ENCODE results near the gene OMA1. TPM values are rescaled to one million over a fixed set of nuclear protein-coding genes. Genes with fewer than 3 reads are reported as not detected.

The OMA1 gene
- total RNA-seq (ENCODE audit: low replicate concordance), result 22.9 and 30.7 TPM in 2 replicates

DNA sequence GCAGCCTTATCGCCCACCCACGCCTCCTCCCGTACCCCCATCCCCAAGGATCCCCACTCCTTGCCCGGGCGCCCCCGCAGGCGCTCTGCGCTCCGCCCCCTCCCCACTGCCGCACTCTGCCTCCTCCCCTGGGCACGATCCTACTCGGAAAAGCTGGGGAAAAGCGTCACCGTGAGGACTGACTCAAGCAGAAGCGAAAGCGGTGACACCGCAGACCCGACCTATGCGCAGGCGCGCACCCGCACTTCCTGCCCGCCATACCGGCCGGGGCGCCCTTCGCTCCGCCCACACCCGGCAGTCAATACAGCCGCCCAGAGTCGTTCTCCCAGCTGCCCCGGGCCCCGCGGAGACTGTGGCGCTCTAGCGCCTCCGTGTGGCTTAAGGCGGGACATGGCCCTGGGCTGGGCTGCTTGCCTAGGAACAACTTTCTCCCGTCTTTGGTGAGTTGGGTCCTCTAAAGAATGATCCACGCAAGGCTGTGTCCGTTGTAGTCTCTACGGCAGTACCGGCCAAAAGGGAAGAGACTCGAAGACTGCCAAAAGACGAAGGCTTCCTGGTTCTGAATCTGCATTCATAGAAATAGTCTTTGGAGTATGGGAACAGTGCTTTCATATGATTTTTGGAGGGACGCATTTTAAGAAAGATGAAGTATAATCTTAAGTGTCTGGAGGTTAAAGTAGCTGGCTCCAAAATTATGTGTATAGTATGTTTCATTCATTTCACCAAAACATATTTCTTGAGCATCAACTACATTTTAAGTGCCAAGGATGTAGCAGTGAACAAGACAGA, at the start of gene OMA1:
Gene OMA1 (minus strand): TSS at position 207 of the 789 bp plus-strand sequence. CDS start 7,432 bp downstream, outside the sequence.
- H3K4me3 ChIP-seq (ENCODE audit: low read depth, low read length), result peak within 1 kb of the TSS; percentile 78
- TF ChIP-seq, protein P1, sequence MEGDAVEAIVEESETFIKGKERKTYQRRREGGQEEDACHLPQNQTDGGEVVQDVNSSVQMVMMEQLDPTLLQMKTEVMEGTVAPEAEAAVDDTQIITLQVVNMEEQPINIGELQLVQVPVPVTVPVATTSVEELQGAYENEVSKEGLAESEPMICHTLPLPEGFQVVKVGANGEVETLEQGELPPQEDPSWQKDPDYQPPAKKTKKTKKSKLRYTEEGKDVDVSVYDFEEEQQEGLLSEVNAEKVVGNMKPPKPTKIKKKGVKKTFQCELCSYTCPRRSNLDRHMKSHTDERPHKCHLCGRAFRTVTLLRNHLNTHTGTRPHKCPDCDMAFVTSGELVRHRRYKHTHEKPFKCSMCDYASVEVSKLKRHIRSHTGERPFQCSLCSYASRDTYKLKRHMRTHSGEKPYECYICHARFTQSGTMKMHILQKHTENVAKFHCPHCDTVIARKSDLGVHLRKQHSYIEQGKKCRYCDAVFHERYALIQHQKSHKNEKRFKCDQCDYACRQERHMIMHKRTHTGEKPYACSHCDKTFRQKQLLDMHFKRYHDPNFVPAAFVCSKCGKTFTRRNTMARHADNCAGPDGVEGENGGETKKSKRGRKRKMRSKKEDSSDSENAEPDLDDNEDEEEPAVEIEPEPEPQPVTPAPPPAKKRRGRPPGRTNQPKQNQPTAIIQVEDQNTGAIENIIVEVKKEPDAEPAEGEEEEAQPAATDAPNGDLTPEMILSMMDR (IDR thresholded peaks at IDR 0.05; ENCODE audit: insufficient read depth, low read length), result peak; percentile 98

DNA sequence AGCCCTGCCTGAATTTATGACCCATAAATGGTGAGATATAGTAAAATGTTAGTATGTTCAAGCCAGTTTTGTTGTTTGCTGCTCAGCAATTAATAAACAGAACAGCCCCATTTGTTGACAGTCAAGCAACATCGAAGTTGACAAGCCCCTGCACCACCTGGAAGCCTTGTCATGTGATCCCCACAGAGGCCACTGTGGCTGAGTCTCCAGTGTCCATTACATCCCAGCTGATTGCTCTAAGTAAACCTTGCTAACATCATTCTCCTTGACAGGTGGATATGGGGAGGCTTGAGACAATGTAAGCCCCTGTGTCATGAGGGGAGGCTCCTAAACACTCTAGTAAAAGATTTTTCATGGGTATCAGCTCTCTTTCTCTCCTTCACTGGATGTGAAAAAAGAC, 48.0 kb upstream of the OMA1 start:
- DNase-seq (ENCODE audit: low read depth), result no peak
- TF ChIP-seq, protein P1 (IDR thresholded peaks at IDR 0.05; ENCODE audit: insufficient read depth, low read length), result no peak
- H3K4me3 ChIP-seq (ENCODE audit: low read depth, low read length), result no peak overlapping the region

More for the DNA sequence above, at the start of gene OMA1:
- DNase-seq (ENCODE audit: low read depth), result peak; percentile 97

DNA sequence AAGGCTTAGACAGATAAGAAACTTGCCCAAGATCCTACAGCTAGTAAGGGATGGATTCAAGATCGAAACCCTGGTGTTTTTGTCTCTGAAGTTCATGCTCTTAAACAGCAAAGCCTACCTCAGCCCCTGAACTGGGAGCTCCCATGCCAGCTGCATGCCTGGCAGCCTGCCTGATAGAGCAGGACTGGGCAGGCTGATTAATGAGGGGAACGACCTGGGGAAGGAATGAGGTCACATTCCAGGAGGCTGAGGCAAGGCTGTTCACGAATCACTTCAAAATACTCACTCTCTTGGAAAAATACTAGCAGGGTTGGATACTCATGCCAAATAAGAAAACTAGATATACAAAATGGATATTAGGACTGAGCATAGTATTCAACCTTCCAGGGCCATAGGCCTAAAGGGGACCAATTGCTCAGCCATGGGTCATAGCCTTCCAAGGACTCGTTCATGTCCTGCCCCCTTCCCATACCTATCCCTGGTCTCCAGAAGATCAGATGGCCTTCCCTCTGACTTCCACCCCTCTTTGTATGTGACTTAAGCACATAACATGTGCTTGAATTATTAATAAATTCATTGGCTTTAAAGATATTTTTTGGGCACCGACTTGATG, 46.1 kb upstream of the OMA1 start:
- DNase-seq (ENCODE audit: low read depth), result peak; percentile 94
- TF ChIP-seq, protein P1 (IDR thresholded peaks at IDR 0.05; ENCODE audit: insufficient read depth, low read length), result no peak
- no peak overlapping the region for H3K4me3 ChIP-seq (ENCODE audit: low read depth, low read length)

DNA sequence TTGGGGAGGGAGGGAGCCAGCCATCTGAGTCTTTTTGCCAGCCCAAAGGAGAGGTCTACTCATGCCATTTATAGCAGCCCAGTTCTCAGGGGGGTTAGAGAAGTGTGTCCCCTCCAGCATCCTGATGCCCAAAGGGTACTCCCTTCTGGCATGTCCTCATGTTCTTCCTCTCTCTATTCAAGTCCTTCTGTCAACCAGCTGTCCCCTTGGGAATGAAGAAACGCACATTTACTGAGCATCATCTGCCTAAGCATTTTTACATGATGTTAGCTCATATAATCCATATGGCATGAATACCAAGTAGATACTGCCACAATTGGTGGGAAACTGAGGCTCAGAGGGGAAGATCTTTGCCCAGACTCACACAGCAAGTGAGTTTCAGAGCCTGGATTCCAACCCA, 45.3 kb upstream of the OMA1 start:
- TF ChIP-seq, protein P1 (IDR thresholded peaks at IDR 0.05; ENCODE audit: insufficient read depth, low read length), result no peak
- DNase-seq (ENCODE audit: low read depth), result no peak
- no peak overlapping the region for H3K4me3 ChIP-seq (ENCODE audit: low read depth, low read length)

DNA sequence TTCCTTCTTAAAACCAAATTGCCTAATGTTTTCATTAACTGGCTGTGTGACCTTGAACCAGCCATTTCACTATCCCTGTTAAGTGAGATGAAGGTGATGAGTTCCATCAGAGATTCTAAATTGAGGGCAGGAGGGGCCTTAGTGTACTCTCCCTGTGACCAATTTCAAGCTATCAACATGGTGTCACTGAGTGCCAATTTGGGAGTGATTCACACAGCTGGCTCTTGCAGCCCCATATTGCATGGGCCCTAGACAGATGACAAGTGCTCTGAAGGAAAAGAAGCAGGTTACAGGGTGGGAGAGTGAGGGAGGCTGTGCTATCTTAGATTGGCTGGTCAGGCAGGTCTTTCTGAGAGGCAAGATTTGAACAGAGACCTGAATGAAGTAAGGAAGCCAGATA, 43.5 kb upstream of the OMA1 start:
- no peak overlapping the region for H3K4me3 ChIP-seq (ENCODE audit: low read depth, low read length)
- TF ChIP-seq, protein P1 (IDR thresholded peaks at IDR 0.05; ENCODE audit: insufficient read depth, low read length), result no peak
- DNase-seq (ENCODE audit: low read depth), result no peak

DNA sequence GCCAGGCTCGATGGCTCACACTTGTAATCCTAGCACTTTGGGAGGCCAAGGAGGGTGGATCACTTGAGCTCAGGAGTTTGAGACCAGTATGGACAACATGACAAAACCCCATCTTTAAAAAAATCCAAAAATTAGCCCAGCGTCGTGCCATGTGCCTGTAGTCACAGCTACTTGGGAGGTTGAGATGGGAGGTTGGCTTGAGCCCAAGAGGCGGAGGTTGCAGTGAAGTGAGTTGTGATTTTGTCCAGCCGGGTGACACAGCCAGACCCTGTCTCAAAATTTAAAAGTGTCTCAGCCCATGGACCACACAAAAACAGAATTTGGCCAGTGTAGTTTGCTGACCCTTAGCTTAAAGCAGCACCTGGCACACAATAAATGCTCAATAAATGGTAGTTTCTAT, 41.9 kb upstream of the OMA1 start:
- no peak for DNase-seq (ENCODE audit: low read depth)
- no peak overlapping the region for H3K4me3 ChIP-seq (ENCODE audit: low read depth, low read length)
- TF ChIP-seq, protein P1 (IDR thresholded peaks at IDR 0.05; ENCODE audit: insufficient read depth, low read length), result no peak

Measured in fibroblast of the aortic adventitia (primary cell).